Right ventricle myocardium inferior (tissue), 1 donor: ENCODE measurements around the gene SPSB1. TPM values are rescaled to one million over a fixed set of nuclear protein-coding genes. Genes with fewer than 3 reads are reported as not detected.

Experiments used
- ATAC-seq: fragments of 200-7000 bp; cut with Tn5 transposase; one replicate; pipeline ENCODE4 v1.9.1; 2020; ENCODE audit warnings: mild to moderate bottlenecking, moderate library complexity
- DNase-seq: peaks from one replicate; pipeline ENCODE4 v3.0.0; 2021; ENCODE audit errors: missing footprints
- intact Hi-C: fragments of 100-400 bp; cut with DNase I; formaldehyde crosslinking; loops from one replicate; pipeline ENCODE4 v1.11.0; 2022
- total RNA-seq: library from RNA; stranded (reverse); fragmentation: NEBNext Ultra II Directional; extraction: Animal tissue kit (Norgen Biotek cat#: 25700); gene quantifications from one replicate; pipeline ENCODE4 v1.2.1, GENCODE V29; 2021
- donor health status: DM: no; HTN: yes; CAD: no; lungs with severe emphysema.

The SPSB1 gene
- total RNA-seq, 1 donor from 2014 or later = 16.5 TPM

DNA sequence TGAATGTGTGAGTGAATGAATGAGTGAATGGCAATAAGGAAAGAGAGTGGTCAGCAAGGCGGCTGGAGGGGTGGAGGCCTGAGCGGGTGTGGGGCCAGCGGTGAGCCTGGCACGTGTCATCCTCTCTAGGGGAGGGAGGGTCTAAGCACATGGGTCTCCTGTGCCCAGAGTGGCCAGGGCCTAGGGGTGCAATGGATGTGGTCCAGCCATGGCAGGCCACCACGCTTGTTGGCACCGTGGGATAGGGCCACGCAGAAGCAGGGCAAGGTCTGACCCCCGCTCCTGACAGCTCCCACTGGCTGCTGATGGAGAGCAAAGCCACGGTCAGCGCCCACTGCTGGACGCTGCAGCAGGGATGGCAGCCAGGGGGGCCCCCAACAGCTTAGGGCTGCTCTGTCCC is 19.5 kb upstream of the SPSB1 start:
- ATAC-seq (no peak), DNase-seq (no peak)
- intact Hi-C loops = no loop called here

- ATAC-seq (no peak), DNase-seq (no peak)
- intact Hi-C loops = no loop called here
These were observed 17.5 kb upstream of the SPSB1 start for GRCh38 chr1:9275161-9275560.

DNA sequence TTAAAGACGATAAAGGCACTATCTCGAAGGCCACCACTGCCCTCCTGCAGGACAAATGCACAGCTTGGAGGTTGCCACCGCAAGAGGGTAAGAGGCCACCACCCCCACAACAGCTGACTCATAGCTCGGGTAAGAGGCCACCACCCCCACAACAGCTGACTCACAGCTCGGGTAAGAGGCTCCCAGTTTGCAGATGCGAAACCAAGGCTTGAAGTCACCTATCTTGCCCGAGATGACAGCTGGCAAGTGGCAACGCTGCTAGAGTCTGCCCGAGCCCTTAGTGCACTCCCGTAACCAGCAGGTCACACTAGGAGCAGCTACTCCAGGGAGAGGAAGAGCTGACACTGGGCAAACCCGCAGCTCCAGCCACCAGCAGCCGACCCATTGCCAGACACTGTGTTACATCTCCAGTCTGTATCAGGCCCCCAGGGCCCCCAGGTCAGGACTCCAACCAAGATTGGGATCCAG is 17.1 kb upstream of the SPSB1 start:
- ATAC-seq (no peak), DNase-seq (no peak)
- intact Hi-C loops = no loop called here

- DNase-seq (no peak), ATAC-seq (peak; percentile 68)
- intact Hi-C loops = no loop called here
These were observed 14.6 kb upstream of the SPSB1 start for GRCh38 chr1:9278116-9278515.

DNA sequence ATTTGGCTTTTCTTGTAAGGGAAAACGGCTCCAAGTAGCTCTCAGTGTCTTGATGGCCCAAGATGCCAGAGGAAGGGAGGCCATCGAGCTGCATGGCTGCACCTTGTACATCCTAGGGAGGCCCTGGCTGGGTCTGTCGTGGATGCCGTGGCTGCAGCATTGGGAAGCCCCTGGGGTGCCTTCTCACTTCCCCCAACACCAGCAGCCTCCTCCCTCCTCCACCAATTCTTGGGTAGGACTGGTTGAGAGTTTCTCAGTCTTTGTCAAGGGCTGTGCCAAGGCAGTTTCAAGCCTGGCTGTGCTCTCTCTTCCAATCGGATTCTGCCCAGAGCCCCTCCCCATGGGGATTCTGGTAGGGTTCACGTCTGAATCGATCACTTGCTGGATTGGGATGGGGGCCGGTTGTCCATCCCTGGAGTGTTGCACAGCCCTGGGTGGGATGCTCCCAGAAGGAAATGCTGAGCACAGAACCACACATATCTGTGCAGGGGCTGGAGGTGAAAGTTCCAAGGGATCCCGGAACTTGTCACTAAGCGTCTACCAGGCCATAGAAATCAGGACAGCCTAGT is 14.0 kb upstream of the SPSB1 start:
- DNase-seq = no peak
- intact Hi-C loops = no loop called here
- no peak for ATAC-seq

- DNase-seq (no peak), ATAC-seq (no peak)
- intact Hi-C loops = no loop called here
These were observed 13.4 kb upstream of the SPSB1 start for GRCh38 chr1:9279172-9279840.

- intact Hi-C loops = no loop called here
- DNase-seq = no peak
- peak; percentile 42 for ATAC-seq
These were observed 12.5 kb upstream of the SPSB1 start for GRCh38 chr1:9280015-9280860.

GRCh38 chr1:9281071-9281827 is 11.4 kb upstream of the SPSB1 start:
- ATAC-seq (no peak), DNase-seq (no peak)
- intact Hi-C loops = no loop called here

- intact Hi-C loops = no loop called here
- ATAC-seq (no peak), DNase-seq (no peak)
These were observed 10.6 kb upstream of the SPSB1 start for GRCh38 chr1:9281908-9282695.

- intact Hi-C loops = no loop called here
- ATAC-seq (no peak), DNase-seq (no peak)
These were observed 10.1 kb upstream of the SPSB1 start for GRCh38 chr1:9282696-9282955.

GRCh38 chr1:9284061-9284460 is 8.6 kb upstream of the SPSB1 start:
- DNase-seq (no peak), ATAC-seq (no peak)
- intact Hi-C loops = no loop called here

GRCh38 chr1:9286556-9286955 is 6.1 kb upstream of the SPSB1 start:
- intact Hi-C loops = no loop called here

DNA sequence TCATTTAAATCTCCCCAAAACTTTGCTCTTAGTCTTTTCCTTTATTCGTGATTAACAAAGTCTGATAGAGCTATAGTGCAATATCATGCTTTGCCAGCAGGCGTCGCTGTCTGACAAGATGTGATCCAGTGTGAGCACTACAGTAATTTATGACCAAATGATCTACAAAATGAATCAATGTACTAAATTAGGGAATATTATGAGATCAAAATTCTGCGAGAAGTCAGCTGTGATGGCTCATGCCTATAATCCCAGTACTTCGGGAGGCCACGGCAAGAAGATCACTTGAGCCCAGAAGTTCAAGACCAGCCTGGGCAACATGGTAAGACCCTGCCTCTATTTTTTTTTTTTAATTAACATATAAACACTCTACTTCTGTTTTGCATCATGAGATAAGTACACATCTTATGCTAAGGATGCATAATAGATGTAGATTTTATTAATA is 3.6 kb upstream of the SPSB1 start:
- DNase-seq (peak; percentile 80), ATAC-seq (no peak)
- intact Hi-C loops = loop anchor here (1.0 kb wide), 1 partner anchor 202 kb away; no protein-coding TSS in a partner anchor

More at GRCh38 chr1:9286556-9286955, 6.1 kb upstream of the SPSB1 start:
- DNase-seq (no peak), ATAC-seq (no peak)

DNA sequence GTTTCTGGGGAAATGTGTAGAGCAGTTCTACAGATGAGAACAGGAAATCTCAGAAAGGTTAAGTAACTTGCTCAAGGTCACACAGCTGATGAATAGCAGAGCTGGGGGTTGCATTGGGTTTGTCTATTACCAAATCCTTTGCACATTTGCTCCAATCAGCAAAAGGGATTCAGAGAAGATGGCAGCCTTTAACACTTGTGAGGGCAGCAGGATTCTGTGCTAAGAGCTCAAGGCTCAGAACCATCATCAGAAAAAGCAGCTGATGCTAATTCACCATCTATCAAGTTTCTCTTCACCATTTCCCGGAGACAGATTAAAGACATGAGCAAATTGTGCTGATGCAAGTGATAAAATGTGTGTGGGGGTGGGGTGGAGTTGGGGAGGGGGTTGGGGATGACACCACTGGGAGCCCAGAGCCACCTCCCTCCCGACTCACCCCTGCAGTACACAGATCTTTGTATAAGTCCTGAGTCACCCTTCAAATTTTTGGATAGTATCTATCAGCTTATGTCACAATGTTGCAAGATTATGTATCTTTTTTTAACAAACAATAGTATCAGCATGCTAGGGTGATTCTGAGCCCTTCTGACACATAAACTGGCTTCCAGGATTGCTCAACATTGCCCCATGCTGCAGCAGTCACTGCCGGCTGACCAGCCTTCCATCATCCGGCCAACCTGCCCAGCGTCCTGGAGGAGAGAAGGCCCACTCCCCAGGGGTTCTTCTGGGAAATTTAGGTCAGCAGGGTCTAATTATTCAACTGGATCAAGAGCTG is 2.8 kb upstream of the SPSB1 start:
- DNase-seq = no peak
- intact Hi-C loops = loop anchor here (1.0 to 2.0 kb wide), 2 partner anchors 165 to 201 kb away; no protein-coding TSS in a partner anchor
- ATAC-seq = peak; percentile 69

DNA sequence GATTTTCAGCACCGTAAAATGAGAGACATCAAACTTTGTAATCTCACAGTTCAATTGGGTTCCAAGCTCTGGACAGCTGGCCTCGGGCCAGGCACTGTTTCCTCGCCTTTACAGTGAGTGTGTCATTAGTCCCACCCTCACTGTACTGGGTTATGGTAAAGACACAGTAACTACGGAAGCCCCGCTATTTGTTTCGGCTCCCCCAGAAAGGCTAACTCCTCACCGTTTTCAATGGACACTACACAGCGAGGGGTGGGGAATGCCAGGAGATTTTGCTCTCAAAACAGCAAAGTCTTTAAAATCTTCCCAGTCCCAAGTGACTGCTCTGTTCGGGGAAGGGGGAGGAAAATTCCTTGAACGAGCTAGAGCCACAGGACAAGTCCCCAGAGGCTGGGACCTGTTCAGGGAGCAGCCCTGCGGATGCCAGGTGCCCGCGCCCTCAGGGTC is 757 bp upstream of the SPSB1 start:
- no peak for DNase-seq
- intact Hi-C loops = loop anchor here (2.0 kb wide), 2 partner anchors 93 to 163 kb away; no protein-coding TSS in a partner anchor
- no peak for ATAC-seq

DNA sequence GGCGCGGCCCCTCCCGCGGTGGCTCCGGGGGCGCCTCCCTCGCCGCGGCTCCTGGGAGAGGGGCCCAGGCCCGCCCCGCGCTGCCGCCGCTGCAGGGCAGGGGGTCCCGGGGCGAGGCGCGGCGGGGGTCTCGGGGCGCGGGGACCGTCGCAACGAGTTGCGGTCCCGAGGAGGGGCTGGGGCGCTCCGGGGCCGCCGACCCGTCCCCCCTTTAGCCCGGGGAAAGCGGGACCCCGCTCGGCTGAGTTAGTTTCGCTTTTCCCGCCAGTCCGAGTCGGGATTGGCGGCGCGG is 493 bp downstream of the SPSB1 start:
- DNase-seq = no peak
- ATAC-seq = no peak
- intact Hi-C loops = loop anchor here (2.0 kb wide), 1 partner anchor 92 kb away; no protein-coding TSS in a partner anchor

DNA sequence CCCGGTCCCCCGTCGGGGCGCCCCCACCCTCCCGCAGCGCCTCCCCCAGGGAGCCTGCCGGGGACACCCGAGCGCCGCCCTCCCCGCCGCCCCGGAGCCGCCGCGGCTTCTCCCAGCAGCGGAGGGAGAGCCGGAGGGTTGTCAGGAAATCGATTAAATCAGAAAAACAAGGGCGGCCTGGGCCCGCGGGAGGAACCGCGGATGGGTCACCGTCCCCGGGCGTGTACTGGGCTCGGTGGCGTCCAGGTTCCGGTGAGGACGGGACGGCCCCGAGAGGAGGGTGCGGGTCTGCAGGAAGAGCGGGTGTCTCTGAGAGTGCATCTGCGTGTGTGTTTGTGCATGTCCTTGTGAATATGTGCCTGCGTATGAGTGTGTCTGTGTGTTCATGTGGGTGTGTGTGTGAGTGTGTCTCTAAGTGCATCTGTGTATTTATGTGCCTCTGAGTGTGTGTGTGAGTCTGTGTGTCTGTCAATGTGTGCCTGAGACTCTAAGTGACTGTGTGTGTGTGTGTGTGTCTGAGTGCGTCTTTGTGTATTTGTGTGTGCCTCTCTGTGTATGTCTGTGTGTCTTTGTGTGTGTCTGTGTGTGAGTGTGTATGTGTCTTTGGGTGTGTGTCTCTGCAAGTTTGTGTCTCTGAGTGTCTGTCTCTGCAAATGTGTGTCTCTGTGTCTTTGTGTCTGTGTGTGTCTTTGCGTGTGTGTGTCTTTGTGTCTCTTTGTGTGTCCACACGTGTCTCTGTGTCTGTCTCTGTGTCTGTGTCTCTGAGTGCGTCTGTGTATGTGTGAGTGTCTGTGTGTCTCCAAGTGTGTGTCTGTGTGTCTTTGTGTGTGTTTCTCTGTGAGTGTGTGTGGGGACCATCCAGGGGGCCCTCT is 1.1 kb downstream of the SPSB1 start:
- ATAC-seq (no peak), DNase-seq (no peak)
- intact Hi-C loops = loop anchor here (2.0 kb wide), 1 partner anchor 91 kb away; no protein-coding TSS in a partner anchor
